CD4-positive, alpha-beta T cell treated with Interleukin-10 for 1 hour (primary cell): Measurements from ENCODE around the gene COG8.
"Not testable (repeated sequence)": the region's sequence is repeated elsewhere in the genome, so short reads cannot be mapped to it uniquely, and the experiment has no call there.

Experiments
- DNase-seq: peaks from one replicate; pipeline ENCODE4 v3.0.0-alpha.2; 2020

COG8 gene

DNA sequence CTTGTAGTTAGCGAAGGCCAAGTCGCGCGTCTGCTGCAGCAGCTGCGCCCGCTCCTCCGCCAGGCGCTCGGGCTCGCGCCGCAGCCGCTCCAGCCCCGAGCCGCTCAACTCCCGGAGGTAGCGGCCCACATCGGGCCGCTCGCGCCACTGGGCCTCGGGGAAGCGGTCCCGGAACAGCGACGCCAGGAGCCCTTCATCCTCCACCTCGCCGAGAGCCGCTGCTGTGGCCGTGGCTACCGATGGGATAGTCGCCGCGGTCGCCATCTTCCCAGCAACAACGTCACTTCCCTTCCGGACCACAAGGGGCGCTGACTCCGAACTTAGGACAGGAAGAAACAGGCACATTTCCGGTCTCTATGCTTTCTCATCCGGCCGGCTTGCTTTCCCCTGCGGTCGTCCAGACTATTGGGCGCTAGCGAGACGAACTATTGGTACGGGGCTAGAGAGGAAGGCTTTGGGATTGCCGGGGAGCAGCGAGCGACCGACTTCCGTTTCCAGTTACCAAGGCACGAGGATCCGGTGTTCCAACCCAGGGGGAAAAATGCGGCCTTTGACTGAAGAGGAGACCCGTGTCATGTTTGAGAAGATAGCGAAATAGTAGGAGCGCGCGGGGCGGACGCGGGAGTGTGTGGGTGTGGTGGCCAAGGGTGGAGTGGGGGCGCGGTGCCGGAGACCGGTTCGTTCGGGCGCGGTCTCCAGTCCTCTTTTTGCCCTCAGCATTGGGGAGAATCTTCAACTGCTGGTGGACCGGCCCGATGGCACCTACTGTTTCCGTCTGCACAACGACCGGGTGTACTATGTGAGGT lies at the start of gene COG8, which contains the start of gene NIP7:
Gene COG8 (minus strand): TSS at position 276 of the 806 bp plus-strand sequence. CDS start 12 bp downstream, at position 264.
Gene NIP7 (plus strand): TSS at position 484 of the 806 bp plus-strand sequence. CDS start 58 bp downstream, at position 542.
- peak; percentile 95 for DNase-seq

DNA sequence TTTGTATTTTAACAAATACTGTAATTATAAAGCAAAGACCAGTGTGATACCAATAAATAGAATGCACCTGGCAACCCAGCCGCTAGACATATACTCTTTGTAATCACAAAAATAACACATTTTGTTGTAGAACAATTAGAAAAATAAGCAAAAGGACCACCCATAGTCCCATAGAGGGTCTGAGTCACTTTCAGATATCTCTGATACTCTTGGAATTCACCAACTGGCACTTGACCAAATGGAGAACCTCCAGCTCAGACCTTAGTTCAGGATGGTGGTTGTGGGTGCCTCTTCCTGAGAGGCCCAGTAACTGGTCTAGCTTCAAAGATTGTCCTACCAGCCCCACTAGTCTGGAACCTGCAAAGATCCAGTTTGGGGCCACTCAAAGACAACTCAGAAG lies 47.2 kb upstream of the COG8 start:
- DNase-seq, result no peak

- no peak for DNase-seq
Observed at GRCh38 chr16:69384974-69385373, 45.6 kb upstream of the COG8 start.

GRCh38 chr16:69382421-69382820 lies 43.1 kb upstream of the COG8 start:
- DNase-seq, result no peak

- no peak for DNase-seq
Observed at GRCh38 chr16:69381231-69381630, 41.9 kb upstream of the COG8 start.

- no peak for DNase-seq
Observed at GRCh38 chr16:69378760-69379159, 39.4 kb upstream of the COG8 start.

GRCh38 chr16:69378036-69378435 lies 38.7 kb upstream of the COG8 start:
- no peak for DNase-seq

DNA sequence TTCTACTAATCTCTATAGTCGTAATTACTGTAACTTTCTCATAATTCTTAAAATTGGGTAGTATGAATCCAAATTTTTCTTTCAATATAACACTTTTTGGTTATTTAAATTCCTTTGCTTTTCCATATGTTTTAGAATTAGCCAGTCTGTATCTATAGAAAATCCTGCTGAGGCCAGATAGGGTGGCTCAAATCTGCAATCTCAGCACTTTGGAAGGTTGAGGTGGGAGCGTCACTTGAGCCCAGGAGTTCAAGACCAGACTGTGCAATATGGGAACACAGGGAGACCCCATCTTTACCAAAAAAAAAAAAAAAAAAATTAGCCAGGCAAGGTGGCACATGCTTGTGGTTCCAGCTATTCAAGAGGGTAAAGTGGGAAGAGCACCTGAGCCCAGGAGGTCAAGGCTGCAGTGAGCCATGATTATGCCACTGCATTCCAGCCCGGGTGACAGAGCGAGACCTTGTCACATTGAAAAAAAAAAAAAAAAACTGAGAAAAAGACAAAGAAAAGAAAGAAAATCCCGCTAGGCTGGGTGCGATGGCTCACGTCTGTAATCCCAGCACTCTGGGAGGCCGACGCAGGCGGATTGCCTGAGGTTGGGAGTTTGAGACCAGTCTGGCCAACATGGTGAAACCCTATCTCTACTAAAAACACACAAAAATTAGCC lies 37.2 kb upstream of the COG8 start:
- DNase-seq, result no peak

- DNase-seq, result no peak
Observed at GRCh38 chr16:69373019-69373418, 33.7 kb upstream of the COG8 start.

- DNase-seq, result no peak
Observed at GRCh38 chr16:69371564-69371963, 32.2 kb upstream of the COG8 start.

GRCh38 chr16:69368866-69369265 lies 29.5 kb upstream of the COG8 start:
- no peak for DNase-seq

DNA sequence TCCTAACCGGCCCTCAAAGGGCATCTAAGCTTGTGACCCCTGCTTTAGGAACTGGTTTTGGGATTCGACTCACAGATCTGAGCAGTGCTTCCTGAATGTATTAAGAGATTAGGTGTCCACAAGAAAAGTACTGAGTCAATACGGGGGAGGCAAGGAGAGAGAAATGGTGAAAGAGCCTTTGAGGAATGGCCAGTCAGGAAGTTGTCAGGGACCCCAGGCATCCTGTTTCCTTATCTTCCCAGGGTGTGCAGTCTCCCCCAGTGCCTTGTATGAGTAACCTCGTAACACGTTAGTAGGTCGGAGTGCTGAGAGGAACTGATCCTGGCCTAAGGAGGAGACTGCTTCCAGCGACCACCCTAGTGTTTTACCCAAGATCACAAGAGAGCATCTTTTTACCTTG lies 28.6 kb upstream of the COG8 start:
- DNase-seq, result no peak

DNA sequence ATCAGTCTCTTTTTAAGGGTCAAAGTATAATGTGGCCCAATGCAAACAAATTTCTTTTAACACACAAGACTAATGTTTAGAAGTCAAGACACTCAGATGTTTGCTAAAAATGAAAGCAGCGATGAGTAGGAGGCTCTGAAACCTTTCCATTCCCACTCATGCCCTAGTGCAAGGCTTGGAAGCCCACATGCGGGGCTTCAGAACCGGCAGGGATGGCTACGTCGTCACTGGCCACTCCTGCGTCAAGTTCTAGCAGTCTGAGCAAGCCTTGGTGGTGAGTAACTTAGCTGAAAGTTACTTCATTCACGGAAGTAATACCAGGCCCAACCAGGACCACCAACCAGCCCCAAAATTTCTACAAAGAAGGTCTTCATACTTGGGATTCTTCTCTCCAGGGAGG lies 27.1 kb upstream of the COG8 start:
- DNase-seq, result no peak

GRCh38 chr16:69365901-69366300 lies 26.5 kb upstream of the COG8 start:
- no peak for DNase-seq

GRCh38 chr16:69364088-69364487 lies 24.7 kb upstream of the COG8 start:
- DNase-seq, result no peak

DNA sequence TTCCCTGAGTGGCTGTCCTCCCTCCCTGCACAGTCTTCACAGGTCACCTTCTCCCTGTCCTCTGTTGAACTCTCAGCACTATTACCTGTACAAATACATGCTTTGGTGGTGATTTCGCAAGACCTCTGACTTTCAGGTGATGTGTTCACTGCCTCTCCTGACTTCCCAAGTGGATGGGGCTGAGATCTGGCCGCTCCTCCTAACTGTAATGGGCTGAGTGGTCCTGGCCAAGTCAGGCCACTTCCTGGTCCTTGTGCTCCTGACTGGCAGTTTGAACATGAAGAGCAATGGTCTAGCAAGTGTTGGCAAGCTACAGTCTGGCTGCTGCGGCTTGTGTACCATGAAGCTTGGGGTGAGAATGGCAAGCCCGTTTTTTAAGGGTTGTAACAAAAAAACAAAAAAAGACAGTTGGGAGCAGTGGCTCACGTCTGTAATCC lies 23.9 kb upstream of the COG8 start:
- DNase-seq, result no peak

DNA sequence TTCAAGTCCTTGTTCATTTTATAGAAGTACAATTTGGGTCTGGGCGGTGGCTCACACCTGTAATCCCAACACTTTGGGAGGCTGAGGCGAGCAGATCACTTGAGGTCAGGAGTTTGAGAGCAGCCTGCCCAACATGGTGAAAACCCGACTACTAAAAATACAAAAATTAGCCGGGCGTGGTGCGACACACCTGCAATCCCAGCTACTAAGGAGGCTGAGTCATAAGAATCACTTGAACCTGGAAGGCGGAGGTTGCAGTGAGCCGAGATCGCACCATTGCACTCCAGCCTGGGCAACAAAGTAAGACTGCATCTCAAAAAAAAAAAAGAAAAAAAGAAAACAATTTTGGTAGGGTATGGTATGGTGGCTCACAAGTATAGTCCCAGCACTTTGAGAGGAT lies 20.7 kb upstream of the COG8 start:
- DNase-seq, result not testable (repeated sequence)

- no peak for DNase-seq
Observed at GRCh38 chr16:69351309-69352027, 12.1 kb upstream of the COG8 start, which contains the start of gene TMED6. Gene TMED6, minus strand, starts transcription at chr16:69351786. Its CDS starts 33 bp downstream, at chr16:69351753.

GRCh38 chr16:69350536-69351133 lies 11.3 kb upstream of the COG8 start:
- DNase-seq, result no peak

- DNase-seq, result no peak
Observed at GRCh38 chr16:69349536-69349935, 10.2 kb upstream of the COG8 start.

DNA sequence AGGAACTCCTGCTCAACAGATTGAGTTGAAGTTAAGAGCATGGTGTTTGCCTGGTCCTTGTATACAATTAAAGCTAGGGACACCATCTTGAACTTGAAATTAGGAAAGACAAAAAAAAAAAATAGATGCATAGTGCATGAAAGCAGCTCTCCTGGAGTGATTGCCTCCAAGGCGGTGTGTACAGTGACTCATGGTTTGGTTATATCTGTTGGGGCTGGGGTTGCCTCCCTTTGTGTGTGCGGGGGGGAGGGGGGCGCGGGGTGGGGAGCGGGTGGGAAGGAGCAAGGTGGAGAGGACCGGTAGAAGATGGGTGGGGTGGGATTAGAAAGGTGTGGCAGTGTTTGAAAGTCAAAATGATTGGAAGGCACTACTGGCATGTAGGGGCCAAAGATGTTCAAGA lies 8.9 kb upstream of the COG8 start:
- DNase-seq, result no peak

- DNase-seq, result no peak
Observed at GRCh38 chr16:69346683-69347082, 7.3 kb upstream of the COG8 start.

DNA sequence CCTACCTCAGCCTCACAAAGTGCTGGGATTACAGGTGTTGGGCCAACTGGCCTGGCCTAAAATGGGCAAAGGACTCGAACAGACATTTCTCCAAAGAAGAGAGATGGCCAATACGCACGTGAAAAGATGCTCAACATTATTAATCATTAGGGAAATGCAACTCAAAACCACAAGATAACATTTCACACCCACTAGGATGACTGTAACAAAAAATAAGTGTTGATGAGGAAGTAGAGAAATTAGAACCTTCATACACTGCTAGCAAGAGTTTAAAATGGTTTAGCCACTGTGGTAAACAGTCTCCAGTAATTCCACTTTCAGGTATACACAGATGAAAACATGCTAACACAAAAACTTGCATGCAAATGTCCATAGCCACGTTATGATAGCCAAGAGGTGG lies 6.6 kb upstream of the COG8 start:
- no peak for DNase-seq
